Lower leg skin (tissue), 3 donors: ENCODE data around the gene DMRTB1.

Source experiments
- POLR2A ChIP-seq, 2 donors: fragments of 450-650 bp; IDR thresholded peaks; one replicate each; pipeline ENCODE4 v1.6.1; 2016 to 2017; ENCODE audit warnings: antibody characterized with exemption in 2 of 2, mild to moderate bottlenecking in 1 of 2, moderate library complexity in 1 of 2
- TF ChIP-seq, protein P1 (sequence below), 3 donors: fragments of 450-650 bp; IDR thresholded peaks; one replicate each; pipeline ENCODE4 v1.5.1; 2016; ENCODE audit warnings: antibody characterized with exemption in 3 of 3, mild to moderate bottlenecking in 3 of 3, moderate library complexity in 2 of 3

DNA sequence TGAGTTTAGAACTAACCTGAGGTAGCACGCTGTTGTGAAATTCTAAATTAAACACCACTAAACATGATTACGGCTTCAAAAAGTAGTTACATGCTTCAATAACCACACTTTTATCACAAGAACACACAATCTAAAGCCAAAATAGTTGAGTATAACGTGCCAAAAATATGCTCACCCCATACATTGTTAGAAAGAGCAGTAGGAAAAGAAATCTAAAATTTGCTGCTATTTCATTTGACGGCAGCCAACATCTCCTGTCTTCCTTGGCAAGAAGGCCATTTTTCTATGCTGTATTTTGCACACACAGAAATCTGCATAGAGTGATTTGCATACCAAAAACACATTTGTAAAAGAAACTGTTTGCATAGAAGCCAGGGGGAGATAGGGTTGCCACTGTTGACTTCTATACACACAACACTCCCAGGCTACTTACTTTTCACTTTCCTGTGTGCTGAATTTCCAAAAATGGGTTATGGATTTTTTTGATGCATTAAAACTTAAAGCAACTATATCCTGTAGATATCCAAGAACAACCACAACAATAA lies 42.9 kb upstream of the DMRTB1 start:
- TF ChIP-seq, protein P1, sequence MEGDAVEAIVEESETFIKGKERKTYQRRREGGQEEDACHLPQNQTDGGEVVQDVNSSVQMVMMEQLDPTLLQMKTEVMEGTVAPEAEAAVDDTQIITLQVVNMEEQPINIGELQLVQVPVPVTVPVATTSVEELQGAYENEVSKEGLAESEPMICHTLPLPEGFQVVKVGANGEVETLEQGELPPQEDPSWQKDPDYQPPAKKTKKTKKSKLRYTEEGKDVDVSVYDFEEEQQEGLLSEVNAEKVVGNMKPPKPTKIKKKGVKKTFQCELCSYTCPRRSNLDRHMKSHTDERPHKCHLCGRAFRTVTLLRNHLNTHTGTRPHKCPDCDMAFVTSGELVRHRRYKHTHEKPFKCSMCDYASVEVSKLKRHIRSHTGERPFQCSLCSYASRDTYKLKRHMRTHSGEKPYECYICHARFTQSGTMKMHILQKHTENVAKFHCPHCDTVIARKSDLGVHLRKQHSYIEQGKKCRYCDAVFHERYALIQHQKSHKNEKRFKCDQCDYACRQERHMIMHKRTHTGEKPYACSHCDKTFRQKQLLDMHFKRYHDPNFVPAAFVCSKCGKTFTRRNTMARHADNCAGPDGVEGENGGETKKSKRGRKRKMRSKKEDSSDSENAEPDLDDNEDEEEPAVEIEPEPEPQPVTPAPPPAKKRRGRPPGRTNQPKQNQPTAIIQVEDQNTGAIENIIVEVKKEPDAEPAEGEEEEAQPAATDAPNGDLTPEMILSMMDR (IDR thresholded peaks at IDR 0.05) = no peak
- no peak for TF ChIP-seq POLR2A (IDR thresholded peaks at IDR 0.05)
